Activated CD4-positive, CD25-positive, alpha-beta regulatory T cell treated with anti-CD3 and anti-CD28 coated beads, Interleukin-2, amount 50 U/mL, for 24 hours (primary cell): ENCODE results near the gene FCGR3A.
A peak's percentile ranks its signal among the peaks of the same experiment; 100 is the strongest.
"Not testable (repeated sequence)": the region's sequence is repeated elsewhere in the genome, so short reads cannot be mapped to it uniquely, and the experiment has no call there.

Experiments
- ATAC-seq, 2 donors: fragments of 150-1000 bp; cut with Tn5 transposase; one replicate each; pipeline ENCODE4 v1.10.0; 2021; ENCODE audit warnings: mild to moderate bottlenecking in 1 of 2, moderate library complexity in 1 of 2

FCGR3A gene

DNA sequence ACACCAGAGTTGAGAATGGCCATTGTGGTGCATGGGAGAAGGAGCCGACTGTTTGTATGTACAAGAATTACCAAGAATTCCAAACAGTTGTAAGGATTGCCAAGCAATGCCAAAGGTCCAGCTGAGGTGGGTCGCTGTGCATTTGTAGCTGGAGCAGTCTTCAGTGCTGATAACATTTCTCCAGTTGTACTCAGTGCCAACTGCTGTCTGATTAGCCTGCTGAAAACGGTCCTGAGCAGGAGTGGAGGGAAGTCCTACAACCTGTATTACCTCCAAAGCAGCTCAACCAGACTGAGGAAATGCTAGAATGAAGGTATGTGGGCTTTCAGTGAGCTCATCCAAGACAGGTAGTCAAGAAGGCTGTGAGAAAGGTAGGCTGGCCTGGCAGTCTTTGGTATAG, 6.5 kb upstream of the FCGR3A start:
- ATAC-seq: not testable (repeated sequence)

DNA sequence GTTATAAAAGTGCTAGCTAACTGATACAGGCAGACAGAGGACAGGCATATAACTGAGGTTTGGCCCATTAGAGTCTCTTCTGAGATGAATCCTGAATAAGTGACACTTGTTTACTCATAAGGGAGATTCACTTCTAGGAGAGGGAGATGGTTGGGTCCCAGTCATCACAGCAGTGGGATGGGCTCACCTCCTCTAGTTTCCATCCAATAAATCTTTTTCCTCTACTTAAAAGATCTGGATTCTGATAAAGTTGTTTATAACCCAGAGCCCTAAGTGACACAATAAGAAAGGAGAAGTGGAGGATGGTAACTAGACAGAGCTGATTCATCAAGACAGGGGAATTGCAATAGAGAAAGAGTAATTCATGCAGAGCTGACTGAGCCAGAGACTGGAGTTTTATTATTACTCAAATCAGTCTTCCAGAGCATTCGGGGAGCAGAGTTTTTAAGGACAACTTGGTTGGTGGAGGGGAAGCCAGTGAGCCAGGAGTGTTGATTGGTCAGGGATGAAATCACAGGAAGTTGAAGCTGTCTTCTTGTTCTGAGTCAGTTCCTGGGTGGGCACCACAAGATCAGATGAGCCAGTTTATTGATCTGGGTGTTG, 5.3 kb upstream of the FCGR3A start:
- peak; percentile 76 to 85 for ATAC-seq

DNA sequence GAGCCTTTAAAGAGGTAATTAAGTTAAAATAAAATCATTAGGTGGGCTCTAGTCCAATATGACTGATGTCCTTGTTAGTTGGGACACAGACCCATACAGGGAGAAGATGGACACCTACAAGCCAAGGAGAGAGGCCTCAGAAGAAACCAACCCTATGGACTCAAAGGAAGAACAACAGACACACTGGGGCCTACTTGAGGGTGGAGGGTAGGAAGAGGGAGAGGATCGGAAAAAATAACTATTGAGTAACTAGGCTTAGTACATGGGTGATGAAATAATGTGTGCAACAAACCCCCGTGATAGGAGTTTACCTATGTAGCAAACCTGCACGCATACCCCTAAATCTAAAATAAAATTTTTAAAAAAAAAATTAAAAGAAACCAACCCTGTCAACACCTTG, 4.7 kb upstream of the FCGR3A start:
- not testable (repeated sequence) for ATAC-seq

DNA sequence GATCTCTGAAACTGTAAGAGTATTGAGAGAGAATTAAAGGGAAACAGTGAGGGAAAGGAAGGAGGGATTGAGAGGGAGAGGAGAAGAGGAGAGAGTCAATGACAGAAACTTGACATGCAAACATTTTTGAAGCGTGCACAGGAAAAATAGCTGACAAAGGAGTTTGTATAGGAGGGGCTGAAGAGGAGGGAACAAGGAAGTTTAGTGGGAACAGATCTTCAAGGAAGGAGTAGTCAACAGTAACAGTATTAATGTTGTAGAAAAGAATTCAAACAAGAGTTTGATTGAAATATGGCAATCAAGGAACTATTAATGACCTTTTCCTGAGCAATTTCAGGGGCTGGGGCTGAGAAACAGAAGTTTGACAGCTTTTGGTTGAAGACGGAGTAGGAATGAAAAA, 4.0 kb upstream of the FCGR3A start:
- not testable (repeated sequence) for ATAC-seq

DNA sequence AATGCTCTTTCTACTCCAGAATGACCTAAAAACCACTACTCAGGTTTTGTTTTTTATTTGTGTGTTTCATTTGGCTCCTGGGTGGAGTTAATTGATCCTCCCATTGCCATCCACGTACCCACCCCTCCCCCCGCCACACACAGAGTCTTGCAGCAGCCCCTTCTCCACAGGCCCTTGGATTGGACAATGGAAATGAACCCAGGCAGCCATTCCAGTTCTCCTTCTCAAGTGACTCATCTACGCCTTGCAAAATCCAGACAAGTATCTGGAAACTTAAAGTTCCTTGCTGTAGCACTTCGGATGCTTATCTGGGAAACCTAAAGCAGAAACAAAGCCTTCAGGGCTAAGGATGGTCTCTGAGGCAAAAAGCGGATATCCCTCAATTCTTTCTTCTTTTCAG, 1.3 kb upstream of the FCGR3A start:
- not testable (repeated sequence) for ATAC-seq

DNA sequence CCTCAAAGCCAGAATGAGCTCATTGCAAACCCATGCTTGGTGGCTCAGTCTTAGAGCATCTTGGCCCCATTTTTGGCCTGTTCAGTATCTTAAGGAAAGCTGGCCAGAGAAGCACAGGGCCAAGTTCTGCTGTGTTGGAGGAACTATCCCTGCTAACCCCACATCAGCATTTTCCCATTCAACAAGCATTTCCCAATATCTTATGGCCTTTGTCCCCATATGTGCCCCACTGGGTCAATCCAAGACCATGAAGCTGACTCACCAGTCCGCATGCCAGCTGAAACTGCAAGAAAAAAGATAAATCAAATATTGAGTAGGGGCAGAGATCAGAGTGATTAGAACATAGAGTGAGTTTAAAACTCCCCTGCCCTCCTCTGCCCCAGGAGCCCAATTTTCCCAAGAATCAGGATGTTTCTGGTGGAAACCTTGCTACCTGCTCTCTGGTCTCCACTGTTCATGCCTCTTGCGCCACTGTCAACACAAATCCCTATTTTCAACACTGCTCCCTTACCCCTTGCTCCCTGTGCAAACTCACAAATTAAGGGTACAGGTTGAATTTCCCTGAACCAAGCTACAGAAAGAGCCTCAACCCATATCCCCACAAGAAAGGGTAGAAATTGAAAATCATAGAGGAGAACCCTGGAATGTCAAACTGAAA, 740 bp downstream of the FCGR3A start:
- not testable (repeated sequence) for ATAC-seq

DNA sequence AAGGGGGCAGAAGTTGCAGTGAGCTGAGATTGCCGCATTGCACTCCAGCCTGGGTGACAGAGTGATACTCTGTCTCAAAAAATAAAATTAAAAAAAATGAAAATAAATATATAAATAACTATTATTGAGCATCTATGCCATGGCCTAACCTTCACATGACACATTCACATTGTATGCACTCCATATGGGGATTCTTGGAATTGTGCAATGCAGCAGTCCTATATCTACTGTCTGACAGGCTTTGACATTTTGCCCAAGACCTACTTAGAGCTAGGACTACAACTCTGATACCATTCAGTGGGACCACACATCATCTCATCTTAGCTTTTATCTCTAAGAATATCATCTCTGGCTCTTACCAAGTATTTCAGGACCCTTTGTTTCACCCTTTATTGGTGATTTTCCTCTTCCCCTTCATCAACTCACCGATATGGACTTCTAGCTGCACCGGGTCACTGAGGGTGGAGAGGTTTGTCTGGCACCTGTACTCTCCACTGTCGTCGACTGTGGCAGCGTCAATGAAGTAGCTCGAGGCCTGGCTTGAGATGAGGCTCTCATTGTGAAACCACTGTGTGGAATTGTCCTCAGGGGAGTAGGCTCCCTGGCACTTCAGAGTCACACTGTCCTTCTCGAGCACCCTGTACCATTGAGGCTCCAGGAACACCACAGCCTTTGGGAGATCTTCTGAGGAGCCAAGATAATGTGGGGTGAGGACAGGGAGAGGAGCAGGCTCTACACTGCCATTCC, 1.4 kb downstream of the FCGR3A start:
- not testable (repeated sequence) for ATAC-seq

DNA sequence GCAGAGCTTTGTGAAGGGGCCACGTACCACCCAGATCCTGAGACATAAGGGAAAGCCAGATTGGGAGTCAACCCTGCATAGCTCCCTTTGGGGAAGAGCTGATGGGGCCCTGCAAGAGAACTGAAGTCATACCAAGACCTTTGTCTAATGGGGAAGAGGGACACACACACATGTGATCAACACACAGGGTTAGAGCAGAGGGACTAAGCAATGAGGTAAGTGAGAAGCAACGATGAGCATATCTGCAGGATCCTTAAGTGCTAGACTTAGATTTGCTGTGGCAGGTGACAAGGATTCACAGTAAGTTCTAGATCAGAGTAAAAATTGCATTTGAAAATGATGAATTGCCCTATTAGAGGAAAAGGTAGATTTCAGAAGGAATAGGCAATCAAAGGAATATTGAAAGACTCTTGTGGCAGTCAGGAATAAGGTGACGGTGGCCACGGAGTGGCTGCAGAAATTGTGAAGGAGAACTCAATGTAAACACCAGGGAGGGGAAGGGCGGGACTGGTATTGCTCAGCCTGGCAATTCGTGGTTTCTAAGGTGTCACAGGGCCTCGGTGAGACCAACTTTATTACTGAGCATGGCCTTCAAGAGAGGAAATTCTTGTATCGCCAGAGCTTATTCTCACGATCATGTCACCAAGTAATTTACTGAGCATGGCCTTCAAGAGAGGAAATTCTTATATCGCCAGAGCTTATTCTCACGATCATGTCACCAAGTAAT, 4.5 kb downstream of the FCGR3A start:
- not testable (repeated sequence) for ATAC-seq

DNA sequence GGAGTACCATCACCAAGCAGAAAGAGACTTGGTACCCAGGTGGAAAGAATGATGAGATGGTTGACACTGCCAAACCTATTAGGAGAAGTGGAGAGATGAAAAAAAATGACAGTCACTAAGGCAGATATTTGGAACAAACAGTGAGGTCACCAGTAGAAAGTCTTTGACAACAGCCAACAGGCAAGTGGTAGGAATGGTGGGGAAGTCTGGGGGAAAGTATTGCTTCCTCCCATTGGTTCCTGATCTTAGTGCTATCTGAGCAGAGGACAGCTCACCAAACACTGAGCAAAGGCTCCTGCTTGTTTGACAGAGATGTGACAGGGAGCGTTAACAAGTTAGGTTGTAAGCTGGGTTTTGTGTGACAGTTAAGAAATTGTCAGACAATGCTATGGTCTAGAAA, 6.5 kb downstream of the FCGR3A start:
- ATAC-seq: not testable (repeated sequence)

DNA sequence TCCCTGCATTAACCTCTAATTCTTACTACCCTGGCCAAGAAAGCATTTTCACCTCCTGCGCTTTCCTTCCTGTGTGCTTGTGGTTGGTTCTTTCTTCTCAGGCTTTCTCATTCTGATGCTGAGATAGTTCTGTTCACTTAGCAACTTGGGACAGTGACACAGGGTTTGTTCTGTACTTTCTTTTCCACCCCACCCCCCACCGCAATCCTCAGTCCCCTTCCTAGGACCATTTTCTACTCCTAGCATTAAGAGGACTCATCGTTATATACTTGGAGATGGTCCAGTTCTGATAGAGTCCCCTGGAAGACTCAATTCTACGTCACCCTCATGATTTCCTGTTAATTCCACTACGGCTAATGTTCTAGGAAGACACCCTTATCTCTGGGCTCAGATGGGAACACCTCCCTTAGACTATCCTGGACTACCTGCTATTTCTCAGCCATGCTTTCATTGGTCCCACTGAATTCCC, 7.5 kb downstream of the FCGR3A start:
- peak; percentile 45 to 66 for ATAC-seq

DNA sequence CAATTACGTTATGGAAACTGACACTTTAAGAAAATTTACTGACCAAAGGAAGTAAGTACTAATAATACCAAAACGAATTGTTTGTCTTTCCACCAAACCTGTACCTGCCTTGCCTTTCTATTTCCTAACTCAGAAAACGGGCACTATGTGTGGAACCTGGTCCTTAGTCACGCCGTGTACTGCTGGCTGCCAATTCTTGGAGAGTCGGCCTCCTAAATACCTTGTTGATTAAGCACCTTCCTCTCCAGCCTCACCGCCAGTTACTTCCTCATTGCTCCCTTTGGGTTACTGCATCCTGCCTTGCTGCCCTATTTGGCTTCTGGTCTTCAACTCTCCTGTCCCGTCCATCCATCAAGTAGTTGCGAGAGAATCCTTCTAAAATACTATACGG, 9.1 kb downstream of the FCGR3A start:
- peak; percentile 1 to 8 for ATAC-seq

DNA sequence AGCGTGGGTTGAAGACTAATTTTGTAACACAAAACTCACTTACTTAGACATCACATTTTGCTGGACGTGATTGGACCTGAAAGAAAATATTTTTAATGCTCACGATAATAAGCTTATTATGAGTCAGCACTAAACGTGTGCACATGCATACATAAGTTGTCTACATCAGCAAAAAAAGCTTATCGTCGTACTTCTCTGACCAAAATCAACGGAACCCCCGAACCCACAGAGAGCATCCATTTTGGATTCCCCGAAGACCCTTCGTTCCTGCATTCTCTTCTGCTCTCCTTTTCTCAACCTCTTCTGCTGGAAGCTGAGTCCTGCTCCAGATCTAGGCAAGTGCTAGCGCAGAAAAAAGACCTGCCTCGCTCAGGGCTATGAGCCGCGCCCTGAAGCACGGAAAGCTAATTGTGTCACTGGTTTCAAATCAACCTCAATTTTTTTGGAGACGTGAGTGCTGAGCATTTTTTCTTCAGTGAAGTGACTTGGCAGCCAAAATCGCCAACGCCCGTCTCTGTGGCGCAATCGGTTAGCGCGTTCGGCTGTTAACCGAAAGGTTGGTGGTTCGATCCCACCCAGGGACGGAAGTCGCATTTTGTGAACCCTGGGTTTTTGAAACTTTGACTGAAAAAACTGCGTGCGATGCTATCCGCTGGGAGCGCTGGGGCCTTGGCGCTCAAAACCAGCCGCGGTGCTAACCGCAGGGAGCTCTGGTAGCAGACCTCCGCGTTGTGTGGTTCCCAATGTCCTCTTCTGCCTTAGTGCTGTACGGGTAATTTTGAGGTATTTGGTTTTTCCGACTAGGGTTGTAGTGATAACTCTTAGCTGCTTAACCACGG, 9.7 kb downstream of the FCGR3A start:
- ATAC-seq: peak; percentile 83 to 88

DNA sequence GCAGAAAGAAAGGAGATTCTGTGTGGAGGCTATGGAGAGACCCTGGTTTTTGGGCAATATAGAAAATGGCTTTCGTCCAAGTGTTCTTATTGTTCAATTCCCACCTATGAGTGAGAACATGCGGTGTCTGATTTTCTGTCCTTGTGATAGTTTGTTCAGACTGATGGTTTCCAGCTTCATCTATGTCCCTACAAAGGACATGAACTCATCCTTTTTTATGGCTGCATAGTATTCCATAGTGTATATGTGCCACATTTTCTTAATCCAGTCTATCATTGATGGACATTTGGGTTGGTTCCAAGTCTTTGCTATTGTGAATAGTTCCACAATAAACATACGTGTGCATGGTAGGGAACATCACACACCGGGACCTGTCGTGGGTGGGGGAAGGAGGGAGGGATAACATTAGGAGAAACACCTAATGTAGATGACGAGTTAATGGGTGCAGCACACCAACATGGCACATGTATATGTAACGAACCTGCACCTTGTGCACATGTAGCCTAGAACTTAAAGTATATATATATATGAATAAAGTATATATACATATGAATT, 10.6 kb downstream of the FCGR3A start:
- ATAC-seq: not testable (repeated sequence)

DNA sequence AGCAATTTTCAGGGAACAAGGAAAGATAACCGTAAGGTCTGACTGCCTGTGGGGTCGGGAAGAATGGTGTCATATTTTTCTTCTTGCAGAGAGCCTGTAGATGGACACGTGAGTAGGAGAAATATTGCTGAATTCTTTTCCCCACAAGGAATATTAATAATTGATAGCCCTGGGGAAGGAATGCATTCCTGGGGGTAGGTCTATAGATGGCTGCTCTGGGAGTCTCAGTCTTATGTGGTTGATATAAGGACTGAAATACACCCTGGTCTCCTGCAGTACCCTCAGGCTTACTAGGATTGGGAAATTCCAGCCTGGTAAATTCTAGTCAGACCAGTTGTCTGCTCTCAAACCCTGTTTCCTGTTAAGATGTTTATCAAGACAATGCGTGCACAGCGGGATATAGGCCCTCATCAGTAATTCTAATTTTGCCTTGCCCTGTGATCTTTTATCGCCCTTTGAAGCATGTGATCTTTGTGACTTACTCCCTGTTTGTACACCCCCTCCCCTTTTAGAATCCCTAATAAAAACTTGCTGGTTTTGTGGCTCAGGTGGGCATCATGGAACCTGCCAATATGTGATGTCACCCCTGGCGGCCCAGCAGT, 12.4 kb downstream of the FCGR3A start:
- not testable (repeated sequence) for ATAC-seq

DNA sequence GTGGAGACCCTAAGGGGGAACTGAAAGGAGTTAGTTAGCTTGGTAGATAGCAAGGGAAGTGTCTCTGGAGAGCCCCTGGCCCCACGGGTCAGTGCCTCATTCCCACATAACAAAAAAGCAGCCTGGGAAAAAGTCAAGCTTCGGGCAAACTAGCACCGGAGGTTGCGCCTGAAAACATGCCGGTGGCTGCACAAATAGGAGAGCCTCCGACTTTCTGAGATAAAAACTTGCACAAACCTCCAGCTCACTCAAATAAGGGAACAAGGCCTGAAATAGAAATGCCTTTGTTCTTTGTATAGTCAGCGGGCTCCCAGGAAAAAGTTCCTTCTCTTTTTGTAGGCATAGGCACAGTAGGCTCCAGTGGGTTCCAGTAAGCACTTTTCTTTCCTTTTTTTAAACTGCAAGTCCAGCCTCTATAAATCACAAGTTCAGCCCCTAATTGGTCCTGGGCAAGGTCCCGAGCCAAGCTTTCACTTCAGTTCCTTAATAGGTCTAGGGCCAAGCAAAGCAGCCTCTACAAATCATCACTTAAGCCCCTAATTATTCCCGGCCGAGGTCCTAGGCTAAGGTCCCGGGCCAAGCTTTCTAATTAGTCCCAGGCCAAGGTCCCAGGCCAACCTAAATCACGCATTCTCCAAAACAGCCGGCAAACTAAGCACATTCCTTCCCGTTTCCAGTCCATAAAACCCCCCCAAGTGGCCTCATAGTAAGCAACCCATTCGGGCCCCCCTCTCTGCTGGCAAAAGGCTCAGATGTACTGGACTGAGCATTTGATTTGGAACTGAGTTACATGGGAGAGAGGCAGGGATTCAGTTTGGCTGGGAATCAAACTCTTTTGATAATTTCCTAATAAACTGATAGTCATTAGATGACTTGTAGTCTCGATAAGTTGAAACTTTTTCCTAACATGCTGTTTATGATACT, 16.7 kb downstream of the FCGR3A start:
- not testable (repeated sequence) for ATAC-seq

DNA sequence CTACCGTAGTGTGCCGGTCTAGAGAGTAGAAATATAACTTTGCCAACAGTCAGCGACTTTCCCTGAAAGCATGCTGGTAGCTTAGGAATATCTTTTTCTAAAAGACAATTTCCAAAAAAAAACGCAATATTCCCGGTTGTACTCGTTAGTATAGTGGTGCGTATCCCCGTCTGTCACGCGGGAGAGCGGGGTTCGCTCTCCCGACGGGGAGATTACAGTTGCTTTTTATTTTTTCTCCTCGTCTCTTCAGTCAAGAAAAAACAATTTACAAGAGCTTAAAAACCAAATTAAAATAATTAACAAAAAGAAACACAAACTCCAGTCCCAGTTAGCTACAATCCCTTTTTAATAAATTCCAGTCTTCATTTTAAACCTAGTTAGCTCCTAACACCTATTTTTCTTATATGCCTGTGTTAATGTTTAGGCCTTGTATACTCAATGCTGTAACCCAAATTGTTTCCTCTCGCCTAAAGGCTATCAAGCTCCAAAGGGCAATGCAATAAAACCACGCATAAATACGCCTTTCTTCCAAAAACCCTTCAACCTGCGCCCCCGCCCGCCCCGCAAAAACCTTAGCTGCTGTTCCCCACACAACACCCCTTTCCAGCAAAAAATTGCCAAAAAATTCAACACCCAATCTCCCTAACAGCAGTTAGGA, 17.5 kb downstream of the FCGR3A start:
- no peak for ATAC-seq

DNA sequence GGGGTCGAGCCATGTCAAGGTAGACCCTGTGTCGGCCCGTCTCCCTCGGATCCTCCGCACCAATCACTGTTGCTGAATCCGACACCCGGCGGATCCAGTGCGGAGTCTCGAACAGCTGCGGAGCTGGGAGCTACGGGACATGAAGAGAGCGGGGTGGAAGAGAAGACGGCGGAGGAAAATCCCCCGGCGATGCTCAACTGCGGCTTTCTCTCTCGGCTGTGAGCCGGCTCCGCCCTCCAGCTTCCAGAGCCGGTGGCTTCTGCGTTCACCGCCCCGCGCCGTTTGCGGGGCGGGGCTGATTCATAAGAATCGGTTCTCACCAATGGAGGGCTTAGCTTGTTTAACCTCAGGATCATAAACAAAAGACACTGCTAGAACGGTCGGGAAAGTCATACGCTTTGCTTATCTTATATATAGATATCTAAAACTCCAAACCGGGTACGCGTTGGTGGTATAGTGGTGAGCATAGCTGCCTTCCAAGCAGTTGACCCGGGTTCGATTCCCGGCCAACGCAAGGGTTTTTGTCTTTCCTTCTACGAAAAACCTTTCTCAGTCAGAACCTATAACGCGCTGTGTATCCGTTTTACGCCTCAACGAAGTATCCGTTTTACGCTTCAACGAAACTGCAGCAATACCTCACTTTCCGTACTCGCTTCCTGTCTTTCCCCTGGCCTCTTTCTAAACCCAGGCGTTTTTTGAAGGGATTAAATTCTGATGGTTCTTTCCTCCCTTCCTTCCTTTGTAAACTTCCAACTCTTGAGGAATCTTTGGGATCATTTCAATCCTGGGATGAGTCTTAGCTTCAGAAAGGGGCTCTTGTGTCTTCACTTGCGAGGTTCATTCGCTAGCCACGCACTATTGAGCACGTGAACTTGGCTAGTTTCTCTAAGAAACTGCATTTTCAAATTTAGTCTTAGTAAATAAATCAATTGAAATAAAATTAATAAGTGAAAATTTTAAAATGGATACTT, 18.7 kb downstream of the FCGR3A start:
- ATAC-seq: peak; percentile 87 to 88

DNA sequence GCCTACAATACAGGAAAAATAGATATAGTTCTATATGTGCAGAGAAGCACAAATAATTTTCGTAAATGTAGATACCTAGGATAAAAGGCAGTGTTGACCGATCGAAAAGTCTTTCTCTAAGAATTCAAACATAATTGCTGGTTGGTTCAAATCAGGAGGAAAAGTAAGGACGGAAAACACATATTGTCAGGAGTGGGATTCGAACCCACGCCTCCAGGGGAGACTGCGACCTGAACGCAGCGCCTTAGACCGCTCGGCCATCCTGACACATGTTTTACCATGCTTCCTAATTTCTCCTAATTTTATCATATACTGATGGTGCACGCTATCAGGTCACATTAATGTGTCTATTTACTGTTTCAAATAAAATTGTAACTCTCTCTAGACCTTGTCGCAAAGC, 19.5 kb downstream of the FCGR3A start:
- peak; percentile 41 to 60 for ATAC-seq
